HUES6 (cell line): ENCODE measurements around the gene CAMK1.

ENCODE experiments used
- H3K27ac ChIP-seq: 2 replicates; pipeline ENCODE4 v1.7.0; 2013; ENCODE audit warnings: low read depth, mild to moderate bottlenecking, low read length, inconsistent platforms
- H3K27me3 ChIP-seq: 2 replicates; pipeline ENCODE4 v1.6.1; 2013; ENCODE audit warnings: low read length; ENCODE audit not compliant: control insufficient read depth, insufficient read depth
- H3K36me3 ChIP-seq: 2 replicates; pipeline ENCODE4 v1.6.1; 2013; ENCODE audit warnings: low read length; ENCODE audit not compliant: control insufficient read depth, insufficient read depth
- H3K4me1 ChIP-seq: 2 replicates; pipeline ENCODE4 v1.6.1; 2013; ENCODE audit warnings: low read length; ENCODE audit not compliant: control insufficient read depth, insufficient read depth
- H3K4me3 ChIP-seq: 2 replicates; pipeline ENCODE4 v1.5.1; 2013; ENCODE audit warnings: low read depth, low read length
- H3K9ac ChIP-seq: one replicate; pipeline ENCODE4 v1.6.1; 2013; ENCODE audit warnings: mild to moderate bottlenecking, low read length
- H3K9me3 ChIP-seq: 2 replicates; pipeline ENCODE4 v1.6.1; 2013; ENCODE audit warnings: low read depth, low read length; ENCODE audit not compliant: control insufficient read depth, insufficient read depth

The CAMK1 gene

GRCh38 chr3:9770276-9770812 lies 597 bp upstream of the CAMK1 start:
- Histone ChIP-seq H3K27ac (no peak overlapping the region), H3K9me3 (no peaks in the 10 kb centered on the region), H3K9ac (peak overlapping the region; percentile 49), H3K36me3 (no peaks in the 10 kb centered on the region), H3K27me3 (peaks cover 11% of the 10 kb centered on the region), H3K4me3 (peak overlapping the region; percentile 71), H3K4me1 (peaks cover 16% of the 10 kb centered on the region)

DNA sequence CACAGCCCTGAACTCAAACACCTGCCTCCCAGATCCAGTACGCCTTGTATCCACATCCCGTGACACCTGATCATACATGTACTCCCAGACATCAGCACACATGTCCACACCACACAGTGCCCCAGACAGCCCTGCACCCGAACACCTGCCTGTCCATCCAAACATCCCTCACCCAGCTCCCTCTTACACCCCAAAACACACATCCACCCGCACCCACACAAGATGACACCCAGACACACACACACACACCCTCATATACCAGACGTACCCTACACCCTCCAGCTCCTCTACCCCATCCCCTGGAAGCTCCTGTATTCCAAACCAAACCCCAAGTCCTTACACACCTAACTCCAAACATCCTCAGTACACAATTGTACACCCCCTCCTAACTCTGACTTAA lies 735 bp downstream of the CAMK1 start:
- no peaks in the 10 kb centered on the region for H3K9me3 ChIP-seq
- peak overlapping the region; percentile 71 for H3K4me3 ChIP-seq
- H3K36me3 ChIP-seq, result no peaks in the 10 kb centered on the region
- H3K27me3 ChIP-seq, result peaks cover 11% of the 10 kb centered on the region
- no peak overlapping the region for H3K9ac ChIP-seq
- H3K4me1 ChIP-seq, result peaks cover 16% of the 10 kb centered on the region
- no peak overlapping the region for H3K27ac ChIP-seq

- Histone ChIP-seq H3K4me1 (peaks cover 16% of the 10 kb centered on the region), H3K9me3 (no peaks in the 10 kb centered on the region), H3K4me3 (no peak overlapping the region), H3K27me3 (peaks cover 11% of the 10 kb centered on the region), H3K36me3 (no peaks in the 10 kb centered on the region), H3K27ac (no peak overlapping the region), H3K9ac (no peak overlapping the region)
These were observed 1.5 kb downstream of the CAMK1 start for GRCh38 chr3:9768141-9768775.

- no peak overlapping the region for H3K27ac ChIP-seq
These were observed 2.3 kb downstream of the CAMK1 start for GRCh38 chr3:9767418-9767817.

DNA sequence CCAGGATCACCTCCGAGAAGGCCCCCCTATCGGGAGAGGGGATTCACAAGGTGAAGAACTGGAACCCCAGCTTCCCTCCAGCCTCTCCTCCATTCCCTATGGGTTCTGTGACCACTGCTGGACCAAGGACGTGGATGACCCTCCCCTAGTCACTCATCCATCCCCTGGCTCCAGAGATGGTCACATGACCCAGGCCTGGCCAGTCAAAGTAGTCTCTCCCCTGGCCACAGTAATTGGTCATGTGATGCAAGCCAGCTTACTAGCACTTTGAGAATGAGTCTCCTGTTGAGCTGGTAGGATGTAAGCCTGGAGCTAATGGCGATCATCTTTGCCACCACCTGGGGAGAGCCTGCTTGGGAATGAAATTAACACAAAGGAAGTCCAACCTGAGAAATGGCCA lies 3.9 kb downstream of the CAMK1 start:
- H3K36me3 ChIP-seq, result 0 out of 2 replicates have a peak, but pooled peaks cover 2% of the 10 kb centered on the region
- H3K9ac ChIP-seq, result no peak overlapping the region
- peaks cover 11% of the 10 kb centered on the region for H3K27me3 ChIP-seq
- H3K27ac ChIP-seq, result no peak overlapping the region
- H3K4me3 ChIP-seq, result no peak overlapping the region
- peaks cover 16% of the 10 kb centered on the region for H3K4me1 ChIP-seq
- no peaks in the 10 kb centered on the region for H3K9me3 ChIP-seq

More at GRCh38 chr3:9767418-9767817, 2.3 kb downstream of the CAMK1 start:
- Histone ChIP-seq H3K9ac (no peak overlapping the region), H3K9me3 (no peaks in the 10 kb centered on the region), H3K4me3 (no peak overlapping the region), H3K27me3 (peaks cover 11% of the 10 kb centered on the region), H3K36me3 (no peaks in the 10 kb centered on the region), H3K4me1 (peaks cover 16% of the 10 kb centered on the region)

DNA sequence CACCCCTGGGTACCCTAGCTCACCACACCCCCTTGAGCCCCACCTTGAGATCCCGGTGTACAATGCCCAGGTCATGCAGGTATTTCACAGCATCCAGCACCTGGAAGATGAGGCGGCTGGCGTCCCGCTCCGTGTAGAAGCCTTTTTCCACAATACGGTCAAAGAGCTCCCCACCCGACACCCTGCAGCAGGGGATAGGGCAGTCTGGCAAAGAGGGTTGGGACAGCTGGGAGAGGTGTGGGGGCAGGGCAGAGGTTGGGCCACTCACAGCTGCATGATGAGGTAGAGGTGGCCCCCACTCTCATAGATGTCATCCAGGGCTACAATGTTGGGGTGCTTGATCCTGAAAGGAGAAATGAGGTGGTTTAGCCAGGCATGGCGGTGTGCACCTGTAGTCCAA lies 6.9 kb downstream of the CAMK1 start:
- H3K9me3 ChIP-seq, result no peaks in the 10 kb centered on the region
- H3K9ac ChIP-seq, result no peak overlapping the region
- peaks cover 4% of the 10 kb centered on the region; the same call in 1 of the 2 replicates for H3K4me1 ChIP-seq
- no peak overlapping the region for H3K4me3 ChIP-seq
- no peaks in the 10 kb centered on the region; the same call in 1 of the 2 replicates for H3K27me3 ChIP-seq
- no peak overlapping the region for H3K27ac ChIP-seq
- peaks cover 20% of the 10 kb centered on the region for H3K36me3 ChIP-seq

GRCh38 chr3:9761919-9762318 lies 7.8 kb downstream of the CAMK1 start:
- no peak overlapping the region for H3K9ac ChIP-seq
- peaks cover 4% of the 10 kb centered on the region; the same call in 1 of the 2 replicates for H3K4me1 ChIP-seq
- H3K27ac ChIP-seq, result no peak overlapping the region
- no peaks in the 10 kb centered on the region; the same call in 1 of the 2 replicates for H3K27me3 ChIP-seq
- H3K4me3 ChIP-seq, result no peak overlapping the region
- H3K9me3 ChIP-seq, result no peaks in the 10 kb centered on the region
- H3K36me3 ChIP-seq, result peaks cover 29% of the 10 kb centered on the region

GRCh38 chr3:9760779-9761505 lies 8.8 kb downstream of the CAMK1 start:
- Histone ChIP-seq H3K4me1 (peaks cover under 1% of the 10 kb centered on the region; the same call in 1 of the 2 replicates), H3K9me3 (no peaks in the 10 kb centered on the region), H3K27me3 (no peaks in the 10 kb centered on the region), H3K9ac (no peak overlapping the region), H3K27ac (no peak overlapping the region), H3K4me3 (no peak overlapping the region), H3K36me3 (peaks cover 38% of the 10 kb centered on the region)

GRCh38 chr3:9757427-9757826 lies 12.3 kb downstream of the CAMK1 start:
- no peak overlapping the region for H3K9ac ChIP-seq
- H3K4me1 ChIP-seq, result no peaks in the 10 kb centered on the region
- no peak overlapping the region for H3K27ac ChIP-seq
- peaks cover 60% of the 10 kb centered on the region for H3K36me3 ChIP-seq
- no peaks in the 10 kb centered on the region for H3K27me3 ChIP-seq
- no peaks in the 10 kb centered on the region for H3K9me3 ChIP-seq
- H3K4me3 ChIP-seq, result no peak overlapping the region

- H3K4me1 ChIP-seq, result 0 out of 2 replicates have a peak, but pooled peaks cover 7% of the 10 kb centered on the region
- H3K4me3 ChIP-seq, result no peak overlapping the region
- H3K36me3 ChIP-seq, result peaks cover 65% of the 10 kb centered on the region
- no peaks in the 10 kb centered on the region for H3K9me3 ChIP-seq
- no peak overlapping the region for H3K27ac ChIP-seq
- no peaks in the 10 kb centered on the region for H3K27me3 ChIP-seq
- no peak overlapping the region for H3K9ac ChIP-seq
These were observed 15.1 kb downstream of the CAMK1 start for GRCh38 chr3:9754678-9755077.
